GM19463 (cell line): ENCODE measurements around the gene PTPN3.
"Not testable (repeated sequence)": the region's sequence is repeated elsewhere in the genome, so short reads cannot be mapped to it uniquely, and the experiment has no call there.

Experiments
- ATAC-seq: cut with Tn5 transposase; IDR thresholded peaks from one replicate; pipeline ENCODE4 v1.9.1; 2021; ENCODE audit warnings: mild to moderate bottlenecking, moderate library complexity; ENCODE audit not compliant: unreplicated experiment

The PTPN3 gene

GRCh38 chr9:109401990-109402318, 96.2 kb downstream of the PTPN3 start:
- no peak for ATAC-seq

DNA sequence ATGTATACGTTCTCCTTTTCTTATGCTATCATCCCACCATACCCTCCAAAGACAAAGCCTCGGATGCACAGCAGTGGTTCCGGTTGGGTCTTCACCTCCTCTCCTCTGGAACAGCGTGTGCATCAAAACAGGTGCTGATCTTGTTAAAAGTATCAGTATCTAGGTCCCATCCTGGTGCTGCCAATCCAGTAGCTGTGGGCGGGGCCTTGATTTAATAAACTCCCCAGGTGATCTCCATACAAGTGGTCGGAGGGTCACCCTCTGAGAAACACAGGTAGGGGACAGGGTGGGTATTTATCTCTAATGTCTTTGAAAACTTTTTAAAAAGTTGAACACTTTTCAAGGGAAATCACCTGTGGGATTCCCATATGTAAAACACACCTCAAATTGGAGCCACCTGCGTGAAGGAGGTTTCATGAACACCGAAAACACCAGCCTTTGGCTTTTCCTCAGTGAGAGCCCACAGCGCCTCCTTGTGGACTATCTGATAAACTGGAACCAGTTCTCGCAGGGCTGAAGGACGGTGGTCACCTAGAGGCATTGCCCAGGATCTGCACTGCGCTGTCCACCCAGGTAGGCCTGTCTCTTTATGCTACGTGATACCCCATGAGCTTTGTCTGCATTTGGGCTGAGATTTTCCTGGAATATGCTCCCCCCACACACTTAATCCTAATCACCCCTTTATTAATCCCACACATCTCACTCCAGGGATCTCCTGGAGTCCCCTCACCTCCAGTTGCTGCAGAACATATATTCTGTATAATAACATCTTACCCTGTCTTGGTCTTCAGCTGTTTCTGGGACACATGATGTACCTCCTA, 96.7 kb downstream of the PTPN3 start:
- no peak for ATAC-seq

- ATAC-seq: peak; percentile 92
These were observed 98.8 kb downstream of the PTPN3 start for GRCh38 chr9:109399258-109399767.

GRCh38 chr9:109391176-109391575, 106.9 kb downstream of the PTPN3 start:
- ATAC-seq: no peak

- ATAC-seq: no peak
These were observed 110.3 kb downstream of the PTPN3 start for GRCh38 chr9:109387856-109388255.

DNA sequence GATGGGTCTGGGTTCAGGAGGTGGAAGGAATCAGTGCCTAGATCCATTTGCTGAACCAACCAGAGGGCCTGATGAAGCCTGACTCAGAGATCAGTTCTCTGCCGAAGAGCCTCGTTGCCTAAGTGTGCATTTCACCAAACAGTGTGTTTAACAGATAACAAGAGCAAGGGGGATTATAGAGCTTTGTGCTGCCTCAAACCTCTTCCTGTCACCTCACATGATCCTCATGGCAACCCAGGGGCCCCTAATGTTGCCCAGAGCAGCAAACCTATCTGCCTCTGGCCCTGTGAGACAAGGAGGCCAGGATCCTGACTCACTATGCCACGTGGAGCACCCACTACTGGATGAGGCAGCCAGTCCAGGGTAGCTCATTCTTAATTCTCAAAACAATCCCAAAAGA, 110.9 kb downstream of the PTPN3 start:
- ATAC-seq: no peak

GRCh38 chr9:109385499-109385898, 112.6 kb downstream of the PTPN3 start:
- ATAC-seq: no peak

GRCh38 chr9:109383947-109384346, 114.2 kb downstream of the PTPN3 start:
- no peak for ATAC-seq

- no peak for ATAC-seq
These were observed 114.8 kb downstream of the PTPN3 start for GRCh38 chr9:109383356-109383755.

GRCh38 chr9:109382585-109382984, 115.5 kb downstream of the PTPN3 start:
- ATAC-seq: no peak

DNA sequence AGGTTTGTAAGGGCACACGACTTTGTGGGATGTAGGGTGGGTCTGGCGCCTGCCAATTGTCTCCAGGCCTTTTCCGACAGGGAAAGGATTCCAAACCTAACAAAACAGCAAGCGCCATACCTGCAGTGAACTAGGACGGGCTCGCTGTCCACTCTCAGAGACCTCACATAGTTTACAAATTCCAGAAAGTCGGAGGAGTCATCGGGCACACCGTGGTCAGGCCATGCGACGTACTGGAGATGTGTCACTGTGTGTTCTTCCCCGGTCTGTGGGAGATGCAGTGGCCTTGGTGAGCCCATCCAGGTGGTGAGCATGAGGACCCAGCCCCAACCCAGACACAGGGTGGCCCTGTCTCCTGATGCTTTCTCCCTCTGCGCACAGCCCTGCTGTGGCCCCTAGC, 115.9 kb downstream of the PTPN3 start:
- ATAC-seq: no peak

DNA sequence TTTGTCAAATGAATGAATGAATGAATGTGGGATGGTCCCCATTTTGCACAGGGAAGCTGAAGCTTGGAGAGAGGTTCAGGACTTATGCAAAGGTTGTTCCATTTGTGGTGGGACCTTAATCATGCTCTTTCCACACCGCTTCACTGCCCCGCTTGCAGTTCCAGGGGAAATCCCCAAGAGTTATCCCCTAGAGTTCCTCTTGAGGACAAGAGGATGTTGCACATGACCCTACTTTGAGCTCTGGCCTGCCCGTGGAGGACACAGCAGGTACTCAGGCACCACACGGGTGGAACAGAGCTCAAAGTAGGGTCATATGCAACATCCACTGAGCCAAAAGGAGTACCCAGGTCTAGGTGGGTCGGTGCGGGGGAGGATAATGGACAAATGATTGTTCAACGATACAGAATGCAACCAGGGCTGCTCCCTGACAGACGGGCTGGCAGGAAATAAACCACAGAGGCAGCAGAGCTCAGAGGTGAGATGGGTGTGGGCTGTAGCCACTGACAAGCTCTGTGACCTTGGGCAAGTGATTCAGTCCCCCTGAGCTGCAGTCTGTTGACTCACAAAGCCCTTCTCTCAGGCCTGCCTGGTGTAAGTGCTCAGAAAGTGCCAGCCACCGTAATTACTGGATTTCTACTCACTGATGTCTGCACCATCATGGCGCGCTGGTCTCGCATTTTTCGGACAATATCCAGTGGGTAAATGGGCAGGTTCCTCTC, 116.9 kb downstream of the PTPN3 start:
- ATAC-seq: peak; percentile 62

- ATAC-seq: no peak
These were observed 118.6 kb downstream of the PTPN3 start for GRCh38 chr9:109379513-109379912.

GRCh38 chr9:109378316-109378715, 119.8 kb downstream of the PTPN3 start:
- no peak for ATAC-seq

DNA sequence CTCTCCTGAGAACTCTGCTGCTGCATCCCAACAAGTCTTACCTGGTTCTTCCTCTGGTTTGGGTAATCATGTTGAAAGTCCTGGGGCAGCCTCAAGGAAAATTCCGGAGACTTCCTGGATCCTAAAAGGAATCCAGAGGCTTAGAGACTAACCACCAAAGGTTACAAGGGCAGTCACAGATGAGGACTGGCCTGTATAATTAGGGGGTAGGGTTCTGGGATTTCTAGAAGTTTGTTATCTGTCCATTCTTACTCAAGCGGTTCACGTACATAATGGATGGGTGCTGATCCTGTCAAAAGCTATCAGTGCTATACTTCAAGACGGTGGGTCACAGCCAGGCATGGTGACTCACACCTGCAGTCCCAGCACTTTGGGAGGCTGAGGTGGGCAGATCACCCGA, 125.9 kb downstream of the PTPN3 start:
- ATAC-seq: no peak

DNA sequence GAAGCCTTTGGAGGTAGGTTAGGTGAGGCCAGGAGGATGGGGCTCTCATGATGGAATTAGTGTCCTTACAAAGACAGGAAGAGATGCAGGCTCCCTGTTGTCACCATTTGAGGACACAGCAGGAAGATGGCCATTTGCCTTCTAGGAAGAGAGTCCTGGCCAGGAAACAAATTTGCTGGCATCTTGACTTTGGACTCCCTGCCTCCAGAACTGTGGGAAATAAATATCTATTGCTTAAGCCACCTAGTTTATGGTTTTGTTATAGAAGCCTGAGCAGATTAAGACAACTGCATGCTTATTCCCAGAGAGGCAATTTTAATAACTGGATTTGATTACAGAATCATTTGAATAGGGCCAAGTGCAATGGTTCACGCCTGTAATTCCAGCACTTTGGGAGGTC, 126.7 kb downstream of the PTPN3 start:
- ATAC-seq: no peak

- ATAC-seq: peak; percentile 69
These were observed 128.8 kb downstream of the PTPN3 start for GRCh38 chr9:109369285-109369684.

- ATAC-seq: no peak
These were observed 137.3 kb downstream of the PTPN3 start for GRCh38 chr9:109360771-109361170.

- not testable (repeated sequence) for ATAC-seq
These were observed 139.0 kb downstream of the PTPN3 start for GRCh38 chr9:109358968-109359603.

- no peak for ATAC-seq
These were observed 142.4 kb downstream of the PTPN3 start for GRCh38 chr9:109355564-109356297.

DNA sequence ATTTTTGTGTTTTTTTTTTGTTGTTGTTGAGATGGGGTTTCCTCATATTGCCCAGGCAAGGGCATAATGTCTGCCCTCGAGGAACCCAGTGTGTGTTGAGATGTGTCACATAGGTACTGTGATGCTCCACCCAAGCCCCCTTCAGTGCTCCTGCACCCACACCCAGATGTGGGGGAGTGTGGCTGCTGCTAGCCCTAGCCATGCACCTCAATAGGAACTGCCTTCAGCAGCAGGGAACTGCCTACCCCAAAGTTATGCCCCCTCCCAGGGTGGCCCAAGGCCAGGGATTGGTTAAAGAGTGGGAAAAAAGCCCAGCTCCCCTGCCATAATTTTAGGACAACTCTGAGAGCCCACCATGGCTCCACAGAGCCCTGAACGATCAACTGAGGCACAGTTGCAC, 143.9 kb downstream of the PTPN3 start:
- no peak for ATAC-seq
